Measurements from ENCODE around the gene MT1B.
"Not testable (repeated sequence)": the region's sequence is repeated elsewhere in the genome, so short reads cannot be mapped to it uniquely, and the experiment has no call there.

MT1B gene

DNA sequence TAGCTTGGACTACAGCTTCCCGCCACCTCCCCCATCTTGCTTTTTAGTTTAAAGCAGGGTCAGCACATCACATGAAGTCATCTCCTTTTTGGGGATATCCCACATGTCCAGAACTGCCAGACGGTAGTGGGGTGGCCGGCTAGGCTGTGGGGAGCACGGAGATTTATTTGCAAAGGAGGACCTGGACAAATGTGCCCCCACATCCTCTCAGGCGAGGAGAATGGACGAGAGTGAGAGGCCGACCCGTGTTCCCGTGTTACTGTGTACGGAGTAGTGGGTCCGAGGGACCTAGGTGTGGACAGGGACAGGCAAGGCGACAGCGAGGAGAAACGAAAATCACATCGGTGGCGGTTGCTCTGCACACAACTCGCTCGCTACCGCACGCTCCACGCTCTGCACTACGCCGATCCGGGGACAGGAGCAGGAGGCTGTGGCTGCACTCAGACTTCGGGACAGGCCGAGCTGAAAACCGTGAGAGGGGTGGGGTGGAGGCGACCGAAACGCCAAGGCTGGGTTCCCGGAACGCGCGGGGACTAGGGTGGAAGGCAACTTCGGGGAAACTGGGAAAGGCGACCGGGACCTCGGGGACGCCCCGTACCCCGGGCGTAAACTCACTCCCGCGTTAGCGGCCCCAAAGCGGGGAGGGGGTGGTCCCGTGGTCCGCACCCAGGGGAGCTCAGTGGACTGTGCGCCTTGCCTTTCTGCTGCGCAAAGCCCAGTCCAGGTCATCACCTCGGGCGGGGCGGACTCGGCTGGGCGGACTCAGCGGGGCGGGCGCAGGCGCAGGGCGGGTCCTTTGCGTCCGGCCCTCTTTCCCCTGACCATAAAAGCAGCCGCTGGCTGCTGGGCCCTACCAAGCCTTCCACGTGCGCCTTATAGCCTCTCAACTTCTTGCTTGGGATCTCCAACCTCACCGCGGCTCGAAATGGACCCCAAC lies 13.6 kb upstream of the MT1B start, which contains the start of gene MT1A:
TSS of gene MT1A (plus strand) at position 853 of the 937 bp plus-strand sequence. CDS start at position 926, 73 bp downstream.
- DNase-seq (ENCODE audit: low spot score): peak; percentile 52

GRCh38 chr16:56639045-56639444 lies 12.6 kb upstream of the MT1B start:
- no peak for DNase-seq (ENCODE audit: low spot score)

DNA sequence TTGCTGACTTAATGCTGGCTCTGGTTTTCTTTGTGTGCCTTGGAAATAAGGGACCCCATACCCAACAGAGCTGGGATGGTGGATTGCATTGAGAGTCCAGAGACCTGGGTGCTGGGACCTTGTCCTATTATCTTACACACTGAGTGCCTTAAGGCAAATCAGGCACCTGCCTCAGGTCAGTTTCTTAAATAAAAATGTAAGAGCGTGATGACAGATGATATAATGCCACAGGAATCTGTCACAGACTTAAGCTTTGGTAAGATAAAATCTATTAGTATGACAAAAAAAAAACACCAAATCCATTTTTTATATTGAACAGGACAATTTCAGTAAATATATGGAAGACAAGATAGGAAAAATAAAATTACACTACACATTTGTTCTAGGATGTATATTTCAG lies 11.6 kb upstream of the MT1B start:
- no peak for DNase-seq (ENCODE audit: low spot score)

DNA sequence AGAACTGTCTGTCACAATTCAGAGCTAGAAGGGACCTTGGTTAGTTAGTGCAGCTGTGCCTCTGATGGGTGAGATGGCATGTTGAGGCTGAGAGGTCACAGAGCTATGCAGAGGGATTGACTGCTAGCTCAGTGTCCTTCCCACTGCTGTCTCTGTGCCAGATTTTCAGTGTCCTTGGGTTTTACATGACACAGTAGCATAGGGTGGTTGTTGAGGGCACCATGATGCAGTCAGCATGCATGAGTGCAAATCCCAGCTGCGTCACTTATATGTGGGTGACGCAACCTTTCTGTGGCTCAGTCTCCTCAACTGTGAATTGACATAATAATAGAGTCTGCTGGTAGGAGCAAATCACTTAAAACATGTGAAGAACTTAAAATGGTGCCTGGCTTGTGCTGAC lies 10.5 kb upstream of the MT1B start:
- no peak for DNase-seq (ENCODE audit: low spot score)

- peak; percentile 77 for DNase-seq (ENCODE audit: low spot score)
Measured at GRCh38 chr16:56643080-56643778, 8.5 kb upstream of the MT1B start.

- DNase-seq (ENCODE audit: low spot score): no peak
Measured at GRCh38 chr16:56643833-56644232, 7.9 kb upstream of the MT1B start.

DNA sequence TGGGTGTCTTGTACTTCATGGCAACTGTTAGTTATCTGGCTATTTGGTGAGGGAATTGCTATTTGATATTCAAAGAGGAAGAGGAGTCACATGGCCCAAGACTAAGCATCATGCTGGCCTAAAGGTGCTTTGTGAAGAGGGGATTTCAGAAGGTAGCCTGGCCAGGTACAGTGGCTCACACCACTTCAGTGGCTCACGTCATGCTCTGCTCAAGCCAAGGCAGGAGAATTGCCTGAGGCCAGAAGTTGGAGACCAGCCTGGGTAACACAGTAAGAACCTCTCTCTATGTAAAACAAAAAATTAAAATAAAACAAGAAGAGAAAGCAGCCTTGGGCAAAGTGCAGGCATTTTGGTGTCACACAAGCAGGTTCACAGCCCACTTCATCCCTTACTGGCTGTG lies 6.4 kb upstream of the MT1B start:
- no peak for DNase-seq (ENCODE audit: low spot score)

DNA sequence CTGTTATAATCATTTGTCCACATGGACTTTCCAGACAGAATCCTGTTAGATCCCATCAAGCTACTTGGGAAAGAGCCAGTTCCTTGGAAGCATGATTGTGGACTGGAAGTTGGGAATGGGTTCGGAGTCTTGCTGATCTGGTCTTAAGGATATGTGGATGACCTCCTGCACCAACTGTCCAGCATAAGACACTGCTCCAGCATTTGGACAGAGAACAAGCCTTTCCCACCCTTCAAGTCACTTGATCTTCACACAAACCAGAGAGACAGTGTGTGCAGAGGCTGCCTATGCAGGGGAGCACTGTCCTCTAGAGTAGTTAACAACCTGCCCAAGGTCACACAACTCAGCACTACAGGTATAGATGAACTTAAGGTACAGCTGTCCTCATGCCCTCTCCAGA lies 5.8 kb upstream of the MT1B start:
- DNase-seq (ENCODE audit: low spot score): no peak

- DNase-seq (ENCODE audit: low spot score): no peak
Measured at GRCh38 chr16:56647641-56648431, 3.9 kb upstream of the MT1B start.

DNA sequence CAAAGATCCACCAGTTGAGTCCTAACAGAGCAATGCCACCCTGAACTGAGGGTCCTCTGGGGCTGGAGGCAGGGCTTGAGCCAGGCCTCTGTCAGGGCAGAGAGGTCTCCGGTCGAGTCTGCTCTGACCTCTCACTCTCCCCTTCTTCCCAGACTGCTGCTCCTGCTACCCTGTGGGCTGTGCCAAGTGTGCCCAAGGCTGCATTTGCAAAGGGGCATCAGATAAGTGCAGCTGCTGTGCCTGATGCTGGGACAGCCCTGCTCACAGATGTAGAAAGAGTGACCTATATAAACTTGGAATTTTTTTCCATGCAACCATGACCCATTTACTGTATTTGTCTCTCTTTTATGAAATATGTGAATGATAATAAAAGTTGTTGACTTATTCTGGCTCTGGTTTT lies 2.4 kb upstream of the MT1B start:
- no peak for DNase-seq (ENCODE audit: low spot score)

DNA sequence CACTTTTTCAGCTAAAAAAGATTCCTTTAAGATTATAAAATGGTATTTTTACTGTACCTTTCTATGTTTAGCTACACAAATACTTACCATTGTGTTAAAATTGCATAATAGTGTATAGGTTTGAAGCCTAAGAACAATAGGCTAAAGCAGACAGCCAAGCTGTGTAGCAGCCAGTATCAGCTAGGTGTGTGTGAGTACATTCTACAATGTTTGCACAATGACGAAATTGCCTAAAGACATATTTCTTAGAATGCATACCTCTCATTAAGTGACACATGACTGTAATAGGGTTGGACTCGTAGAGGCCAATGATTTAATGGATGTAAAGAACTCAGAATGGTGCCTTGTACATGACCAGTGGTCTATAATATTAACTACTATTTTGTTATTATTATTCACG lies 1.9 kb upstream of the MT1B start:
- no peak for DNase-seq (ENCODE audit: low spot score)

GRCh38 chr16:56652600-56652999 lies 914 bp downstream of the MT1B start:
- no peak for DNase-seq (ENCODE audit: low spot score)

GRCh38 chr16:56653218-56653617 lies 1.5 kb downstream of the MT1B start:
- no peak for DNase-seq (ENCODE audit: low spot score)

DNA sequence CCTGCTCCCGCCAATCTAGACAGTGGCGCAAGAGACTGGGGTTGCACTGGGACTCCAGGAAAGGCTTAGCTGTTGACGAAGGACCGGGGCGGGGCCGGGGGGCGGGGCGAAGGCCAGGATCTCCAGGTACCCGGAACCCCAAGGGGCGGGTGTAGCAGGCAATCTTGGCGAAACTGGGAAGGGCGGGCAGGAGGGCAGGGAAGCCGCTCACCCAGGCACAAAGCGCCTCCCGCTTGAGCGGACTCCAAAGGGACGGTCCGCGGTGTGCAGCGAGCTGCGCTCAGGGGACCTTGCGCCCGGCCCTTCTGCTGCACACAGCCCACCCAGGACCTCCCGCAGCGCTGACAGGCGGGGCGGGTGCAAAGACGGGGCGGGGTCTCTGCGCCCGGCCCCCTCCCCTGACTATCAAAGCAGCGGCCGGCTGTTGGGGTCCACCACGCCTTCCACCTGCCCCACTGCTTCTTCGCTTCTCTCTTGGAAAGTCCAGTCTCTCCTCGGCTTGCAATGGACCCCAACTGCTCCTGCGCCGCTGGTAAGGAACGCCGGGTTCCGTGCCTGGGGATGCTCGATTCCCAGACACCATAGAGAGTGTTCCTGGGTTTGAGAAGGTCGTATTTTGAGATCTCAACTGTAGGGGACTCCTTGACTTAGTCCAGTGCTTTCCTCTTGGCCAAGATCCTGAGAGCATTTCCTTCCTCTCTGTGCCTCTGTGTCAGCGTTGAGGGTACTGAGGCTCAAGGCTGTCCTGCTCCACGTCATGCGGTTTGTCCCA lies 6.1 kb downstream of the MT1B start, which contains the start of gene MT1F:
TSS of gene MT1F (plus strand) at position 405 of the 772 bp plus-strand sequence. CDS start at position 505, 100 bp downstream.
- peak; percentile 81 for DNase-seq (ENCODE audit: low spot score)

- DNase-seq (ENCODE audit: low spot score): no peak
Measured at GRCh38 chr16:56658327-56658875, 6.7 kb downstream of the MT1B start.

DNA sequence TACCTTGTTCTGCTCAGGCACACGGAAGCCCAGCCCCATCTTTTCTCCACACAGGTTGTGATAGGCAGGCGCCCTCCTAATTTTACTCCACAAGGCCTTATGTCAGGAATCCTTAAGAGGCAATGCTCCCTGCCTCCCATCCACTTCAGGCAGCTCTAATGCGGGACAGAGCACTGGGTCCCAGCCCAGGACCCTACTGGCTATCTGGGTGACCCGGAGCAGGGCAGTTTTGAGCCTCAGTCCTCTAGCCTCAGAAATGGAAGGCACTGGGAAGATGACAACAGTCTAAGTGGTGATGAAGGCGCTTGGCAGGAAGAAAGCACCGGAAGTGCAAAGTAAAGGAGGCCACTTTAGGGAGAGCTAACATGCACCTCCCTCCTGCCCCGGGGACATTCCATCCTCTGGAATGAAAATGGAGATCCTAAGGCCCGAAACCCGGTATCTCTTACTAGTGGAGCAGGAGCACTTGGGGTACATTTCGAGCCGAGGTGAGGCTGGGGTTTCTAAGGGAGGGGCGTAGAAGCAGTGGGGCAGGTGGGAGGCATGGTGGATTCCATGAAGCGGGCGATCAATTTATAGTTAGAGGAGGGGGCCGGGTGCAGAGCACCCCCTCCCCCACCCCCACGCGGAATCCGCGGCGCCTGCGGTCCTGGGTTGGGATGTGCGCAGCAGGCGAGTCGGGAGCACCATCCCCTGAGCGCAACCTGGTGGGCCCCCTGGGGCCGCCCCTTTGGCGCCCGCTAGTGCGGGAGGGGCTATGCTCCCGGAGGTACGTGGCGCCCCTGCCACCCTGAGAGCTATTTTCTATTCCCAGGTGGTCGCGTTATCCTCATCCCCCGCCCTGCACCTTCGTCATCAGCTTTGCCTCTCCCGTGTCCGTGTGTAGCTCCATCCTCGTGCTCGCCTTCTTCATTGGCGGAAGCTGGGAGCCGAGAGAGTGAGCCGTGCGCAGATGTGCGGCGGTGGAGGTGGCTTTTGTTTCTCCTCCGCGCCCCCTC lies 11.0 kb downstream of the MT1B start:
- DNase-seq (ENCODE audit: low spot score): no peak

DNA sequence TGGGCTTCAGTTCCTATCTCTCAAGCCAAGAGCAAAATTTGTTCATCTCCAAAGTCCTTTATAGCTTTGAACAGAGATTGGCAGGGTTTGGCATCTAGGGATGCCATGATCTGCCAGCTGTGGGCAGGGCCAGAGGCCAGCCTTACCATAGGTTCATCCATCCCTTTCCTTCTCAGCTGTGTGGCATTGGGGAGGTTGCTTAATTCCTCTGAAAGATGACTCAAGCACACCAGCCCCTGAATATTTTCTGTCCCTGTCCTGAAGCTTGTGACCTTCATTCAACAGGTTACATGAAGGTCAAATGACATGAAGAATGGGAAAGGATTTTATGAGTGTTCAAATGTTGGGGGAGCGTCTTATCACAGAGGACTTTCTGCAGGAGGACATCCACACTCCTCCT lies 12.8 kb downstream of the MT1B start:
- DNase-seq (ENCODE audit: low spot score): no peak

- DNase-seq (ENCODE audit: low spot score): not testable (repeated sequence)
Measured at GRCh38 chr16:56665286-56666261, 13.9 kb downstream of the MT1B start.
